ENCODE results near the gene RAB38.

GRCh38 chr11:88194990-88195389 lies 19.7 kb upstream of the RAB38 start:
- TF ChIP-seq CTCF (conservative IDR thresholded peaks at IDR 0.05) (no peak), EZH2 (IDR thresholded peaks at IDR 0.05; ENCODE audit: low read depth) (no peak)
